MG63 (cell line): ENCODE measurements around the gene ADSL. TPM values are rescaled to one million over a fixed set of nuclear protein-coding genes. Genes with fewer than 3 reads are reported as not detected.

ENCODE experiments used
- DNase-seq: peaks from one replicate; pipeline ENCODE4 v3.0.0-alpha.2; 2020
- H3K27me3 ChIP-seq: fragments of 250-450 bp; sonication (Bioruptor Pico); 2 replicates; pipeline ENCODE4 v1.5.1; 2020; ENCODE audit warnings: mild to moderate bottlenecking, moderate library complexity
- H3K36me3 ChIP-seq: fragments of 250-450 bp; sonication (Bioruptor Pico); 2 replicates; pipeline ENCODE4 v1.5.1; 2020; ENCODE audit warnings: mild to moderate bottlenecking, moderate library complexity
- H3K4me3 ChIP-seq: fragments of 250-450 bp; sonication (Bioruptor Pico); 2 replicates; pipeline ENCODE4 v1.5.1; 2020; ENCODE audit warnings: mild to moderate bottlenecking, moderate library complexity
- H3K9me3 ChIP-seq: fragments of 250-450 bp; sonication (Bioruptor Pico); 2 replicates; pipeline ENCODE4 v1.5.1; 2020; ENCODE audit warnings: mild to moderate bottlenecking, moderate library complexity
- total RNA-seq: library from RNA; depleted of rRNA; stranded (reverse); fragments of >200 nt; shearing (Covaris generic); gene quantifications from 2 replicates; pipeline ENCODE4 v1.2.3, GENCODE V29; 2014; ENCODE audit warnings: low replicate concordance

Gene ADSL
- total RNA-seq, 1 experiment from 2014 or later, result 262 TPM

GRCh38 chr22:40323681-40324171 lies 22.6 kb upstream of the ADSL start:
- Histone ChIP-seq H3K36me3 (peaks cover 6% of the 10 kb centered on the region; the same call in 1 of the 2 replicates), H3K4me3 (no peak overlapping the region), H3K9me3 (no peaks in the 10 kb centered on the region), H3K27me3 (no peaks in the 10 kb centered on the region)
- DNase-seq, result no peak

DNA sequence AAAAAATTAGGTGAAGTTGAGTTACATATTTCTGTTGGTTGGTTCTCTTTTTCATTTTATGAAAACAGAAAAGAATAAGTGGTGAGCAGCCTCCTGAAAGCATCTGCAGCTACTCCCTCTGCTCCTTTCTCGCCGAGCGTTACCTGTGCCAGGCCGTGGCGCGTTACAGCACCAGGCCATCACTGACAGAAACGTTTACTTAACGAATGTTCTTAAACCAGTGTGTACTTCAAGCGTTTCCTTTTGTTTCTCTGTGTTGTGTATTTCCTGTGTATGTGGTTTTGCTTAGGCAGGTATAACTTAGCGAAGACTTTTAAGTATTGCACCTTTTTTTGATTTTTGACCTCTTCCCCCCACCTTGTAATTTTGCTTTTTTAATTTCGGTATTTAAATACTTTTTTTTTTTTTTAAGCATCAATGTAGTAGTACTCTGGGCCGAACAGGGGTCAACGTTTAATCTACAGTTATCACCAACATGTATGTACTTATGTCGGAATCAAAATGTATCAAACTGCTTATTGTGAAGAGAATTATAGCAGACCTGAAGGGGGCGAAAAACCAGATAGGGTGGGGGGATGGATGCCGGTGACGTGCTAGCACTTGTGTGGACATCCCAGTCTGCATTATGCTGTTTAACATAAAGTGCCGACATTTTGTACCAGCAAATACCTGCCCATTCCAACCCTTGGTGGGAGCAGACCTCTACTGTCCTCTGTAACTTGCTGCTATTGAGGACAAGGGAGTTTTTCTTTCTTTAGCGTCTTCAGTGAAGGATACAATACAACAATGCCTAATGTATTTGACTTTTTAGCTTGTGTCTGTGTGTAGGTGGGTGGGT lies 21.6 kb upstream of the ADSL start:
- no peak overlapping the region for H3K4me3 ChIP-seq
- DNase-seq, result no peak
- H3K27me3 ChIP-seq, result no peaks in the 10 kb centered on the region
- peaks cover 6% of the 10 kb centered on the region; the same call in 1 of the 2 replicates for H3K36me3 ChIP-seq
- no peaks in the 10 kb centered on the region for H3K9me3 ChIP-seq

GRCh38 chr22:40325315-40325714 lies 21.0 kb upstream of the ADSL start:
- no peak for DNase-seq
- H3K4me3 ChIP-seq, result no peak overlapping the region
- H3K36me3 ChIP-seq, result peaks cover 6% of the 10 kb centered on the region; the same call in 1 of the 2 replicates
- H3K9me3 ChIP-seq, result no peaks in the 10 kb centered on the region
- H3K27me3 ChIP-seq, result no peaks in the 10 kb centered on the region

DNA sequence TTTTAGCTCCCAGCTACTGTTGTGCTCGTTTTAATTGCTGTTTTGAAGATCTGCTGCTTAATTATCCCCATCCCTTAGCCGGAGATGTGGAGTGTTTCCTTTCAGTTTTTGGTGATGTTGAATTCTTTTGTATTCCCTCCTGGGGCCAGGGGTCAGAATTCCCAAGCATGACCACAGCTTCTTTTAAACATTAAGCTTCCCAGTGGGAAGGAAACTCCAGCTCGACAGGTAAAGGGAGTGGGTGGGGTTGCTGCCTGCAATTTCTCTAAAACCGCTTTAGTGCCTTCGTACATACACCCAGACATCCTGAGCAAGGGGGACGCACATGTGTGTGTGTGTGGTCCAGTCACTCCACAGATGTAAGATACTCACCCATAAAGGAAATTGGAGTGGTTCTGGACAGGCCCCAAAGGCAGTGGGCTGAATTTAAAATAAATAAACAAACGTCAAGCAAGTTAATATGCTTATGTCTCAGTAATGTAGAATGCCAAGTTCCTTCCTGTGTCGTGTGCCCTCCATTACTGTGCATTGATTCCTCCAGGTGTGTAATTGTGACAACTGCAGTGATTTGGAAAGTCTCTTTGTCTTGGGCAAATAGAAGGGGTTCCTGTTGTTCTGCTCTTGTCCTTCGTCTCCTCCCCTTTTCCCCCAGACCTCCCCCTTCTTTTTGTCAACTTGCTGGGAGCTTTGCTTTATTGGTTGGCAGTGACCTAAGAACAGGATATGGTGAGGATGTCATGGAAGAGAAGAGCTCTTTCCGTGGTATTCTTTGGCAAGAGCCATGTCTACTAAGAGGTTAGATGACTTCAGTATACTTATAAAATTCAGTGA lies 19.2 kb upstream of the ADSL start:
- peak; percentile 56 for DNase-seq
- no peak overlapping the region for H3K4me3 ChIP-seq
- no peaks in the 10 kb centered on the region for H3K27me3 ChIP-seq
- H3K36me3 ChIP-seq, result peaks cover 3% of the 10 kb centered on the region; the same call in 1 of the 2 replicates
- H3K9me3 ChIP-seq, result no peaks in the 10 kb centered on the region

- Histone ChIP-seq H3K27me3 (no peaks in the 10 kb centered on the region), H3K9me3 (no peaks in the 10 kb centered on the region), H3K36me3 (no peaks in the 10 kb centered on the region), H3K4me3 (no peak overlapping the region)
- no peak for DNase-seq
Observed at GRCh38 chr22:40328546-40329456, 17.5 kb upstream of the ADSL start.

GRCh38 chr22:40329466-40329865 lies 16.8 kb upstream of the ADSL start:
- no peaks in the 10 kb centered on the region for H3K9me3 ChIP-seq
- no peak for DNase-seq
- H3K36me3 ChIP-seq, result no peaks in the 10 kb centered on the region
- H3K27me3 ChIP-seq, result no peaks in the 10 kb centered on the region
- H3K4me3 ChIP-seq, result no peak overlapping the region

- DNase-seq, result no peak
- H3K27me3 ChIP-seq, result no peaks in the 10 kb centered on the region
Observed at GRCh38 chr22:40330086-40330485, 16.2 kb upstream of the ADSL start.

GRCh38 chr22:40330615-40331014 lies 15.7 kb upstream of the ADSL start:
- no peaks in the 10 kb centered on the region for H3K27me3 ChIP-seq
- no peak overlapping the region for H3K4me3 ChIP-seq
- no peaks in the 10 kb centered on the region for H3K36me3 ChIP-seq
- DNase-seq, result no peak
- no peaks in the 10 kb centered on the region for H3K9me3 ChIP-seq

More at GRCh38 chr22:40330086-40330485, 16.2 kb upstream of the ADSL start:
- Histone ChIP-seq H3K9me3 (no peaks in the 10 kb centered on the region), H3K36me3 (no peaks in the 10 kb centered on the region), H3K4me3 (no peak overlapping the region)

GRCh38 chr22:40331706-40332105 lies 14.6 kb upstream of the ADSL start:
- Histone ChIP-seq H3K36me3 (no peaks in the 10 kb centered on the region), H3K27me3 (no peaks in the 10 kb centered on the region), H3K4me3 (no peak overlapping the region), H3K9me3 (no peaks in the 10 kb centered on the region)
- DNase-seq, result no peak

DNA sequence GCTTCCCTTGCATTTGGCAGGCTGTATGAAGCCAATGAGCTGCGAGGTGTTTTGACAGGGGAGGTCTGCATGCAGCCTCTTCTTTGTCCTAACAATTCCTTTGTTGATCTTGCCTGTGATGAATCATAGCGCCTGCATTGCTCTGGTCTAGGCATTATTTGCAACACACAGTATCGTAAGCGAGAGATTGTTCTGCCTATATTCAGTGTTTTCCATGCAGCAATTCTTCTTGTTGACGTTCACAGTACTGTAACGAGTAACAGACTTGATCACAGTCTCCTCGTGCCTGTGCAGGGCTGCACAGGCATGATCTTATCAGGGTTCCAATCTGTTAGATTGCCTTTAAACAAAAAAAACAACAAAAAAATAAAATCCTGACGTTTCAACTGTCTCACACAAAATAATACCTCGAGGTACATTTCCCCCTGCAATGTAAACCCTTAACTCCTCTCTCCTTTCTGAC lies 13.9 kb upstream of the ADSL start:
- H3K27me3 ChIP-seq, result no peaks in the 10 kb centered on the region
- DNase-seq, result no peak
- no peaks in the 10 kb centered on the region for H3K36me3 ChIP-seq
- no peak overlapping the region for H3K4me3 ChIP-seq
- no peaks in the 10 kb centered on the region for H3K9me3 ChIP-seq

DNA sequence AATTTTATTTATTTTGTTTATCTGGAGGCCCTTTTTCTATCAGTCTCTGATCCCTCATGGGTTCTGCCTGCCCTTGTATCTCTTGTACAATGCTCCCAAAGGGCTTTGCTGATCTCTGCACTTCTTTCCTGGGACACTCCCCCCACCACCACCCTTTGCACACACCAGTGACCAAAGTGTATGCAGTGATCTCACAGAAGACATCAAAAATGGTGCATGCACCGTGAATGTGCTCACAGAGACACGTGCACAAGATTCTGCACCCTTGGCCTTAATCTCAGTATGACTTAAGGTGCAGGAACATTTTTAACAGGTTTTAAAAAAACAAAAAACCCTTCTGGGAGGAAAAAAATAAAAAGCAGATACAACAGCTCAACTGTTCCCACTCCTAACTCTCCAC lies 12.2 kb upstream of the ADSL start:
- Histone ChIP-seq H3K9me3 (no peaks in the 10 kb centered on the region), H3K36me3 (no peaks in the 10 kb centered on the region), H3K27me3 (no peaks in the 10 kb centered on the region), H3K4me3 (no peak overlapping the region)
- DNase-seq, result no peak

GRCh38 chr22:40334899-40335298 lies 11.4 kb upstream of the ADSL start:
- Histone ChIP-seq H3K36me3 (no peaks in the 10 kb centered on the region), H3K9me3 (no peaks in the 10 kb centered on the region), H3K4me3 (no peak overlapping the region), H3K27me3 (no peaks in the 10 kb centered on the region)
- DNase-seq, result no peak

DNA sequence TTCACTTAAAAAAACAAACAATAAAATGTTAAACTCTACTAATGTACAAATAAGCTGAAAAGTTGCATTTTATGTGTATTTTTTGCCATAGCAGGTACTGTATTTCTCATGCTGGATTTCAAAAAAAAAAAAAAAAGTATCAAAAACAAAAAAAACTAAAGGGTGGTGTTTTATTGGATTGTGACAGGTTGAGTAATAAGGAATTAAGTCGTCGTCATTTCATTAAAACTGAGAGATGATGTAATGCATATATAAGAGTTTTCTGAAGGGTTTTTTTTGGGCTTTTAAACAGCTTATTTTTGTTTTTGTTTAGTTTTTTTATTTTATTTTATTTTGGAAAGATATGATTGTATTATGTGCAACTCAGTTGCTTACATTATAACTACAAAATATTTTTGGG lies 10.9 kb upstream of the ADSL start:
- H3K27me3 ChIP-seq, result no peaks in the 10 kb centered on the region
- H3K36me3 ChIP-seq, result no peaks in the 10 kb centered on the region
- no peak overlapping the region for H3K4me3 ChIP-seq
- DNase-seq, result no peak
- no peaks in the 10 kb centered on the region for H3K9me3 ChIP-seq

GRCh38 chr22:40340044-40340443 lies 6.3 kb upstream of the ADSL start:
- H3K4me3 ChIP-seq, result no peak overlapping the region
- DNase-seq, result no peak
- H3K36me3 ChIP-seq, result no peaks in the 10 kb centered on the region; the same call in 1 of the 2 replicates
- H3K27me3 ChIP-seq, result no peaks in the 10 kb centered on the region
- H3K9me3 ChIP-seq, result no peaks in the 10 kb centered on the region

DNA sequence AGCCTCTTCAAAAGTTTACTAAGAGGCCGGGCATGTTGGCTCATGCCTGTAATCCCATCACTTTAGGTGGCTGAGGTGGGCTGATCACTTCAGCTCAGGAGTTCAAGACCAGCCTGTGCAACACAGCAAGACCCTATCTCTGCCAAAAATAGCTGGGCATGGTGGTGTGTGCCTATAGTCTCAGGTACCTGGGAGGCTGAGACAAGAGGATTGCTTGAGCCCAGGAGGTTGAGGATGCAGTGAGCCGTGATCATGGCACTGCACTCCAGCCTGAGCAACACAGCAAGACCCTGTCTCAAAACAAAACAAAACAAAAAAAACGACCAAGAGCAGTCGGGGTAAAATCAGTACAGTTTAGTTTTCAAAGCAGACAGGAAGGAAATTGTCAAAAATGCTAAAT lies 4.7 kb upstream of the ADSL start:
- H3K27me3 ChIP-seq, result no peaks in the 10 kb centered on the region
- H3K36me3 ChIP-seq, result no peaks in the 10 kb centered on the region; the same call in 1 of the 2 replicates
- DNase-seq, result no peak
- H3K4me3 ChIP-seq, result no peak overlapping the region
- no peaks in the 10 kb centered on the region for H3K9me3 ChIP-seq

DNA sequence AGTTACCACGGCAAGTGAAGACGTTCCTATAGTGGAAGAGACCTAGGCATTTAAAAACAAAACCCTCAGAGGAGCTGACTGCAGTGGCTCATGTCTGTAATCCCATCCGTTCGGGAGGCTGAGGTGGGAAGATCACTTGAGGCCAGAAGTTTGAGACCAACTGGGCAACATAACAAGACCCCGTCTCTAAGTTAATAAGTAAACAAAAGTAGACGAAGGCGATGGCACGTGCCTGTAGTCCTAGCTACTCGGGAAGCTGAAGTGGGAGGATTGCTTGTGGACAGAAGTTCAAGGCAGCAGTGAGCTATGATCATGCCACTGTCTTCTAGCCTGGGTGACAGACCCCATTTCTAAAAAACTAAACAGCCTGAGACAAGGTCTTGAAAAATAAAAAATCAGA lies 3.8 kb upstream of the ADSL start:
- no peak for DNase-seq
- Histone ChIP-seq H3K27me3 (no peaks in the 10 kb centered on the region), H3K4me3 (no peak overlapping the region)

More for the DNA sequence above, 3.8 kb upstream of the ADSL start:
- Histone ChIP-seq H3K9me3 (no peaks in the 10 kb centered on the region), H3K36me3 (peaks cover 6% of the 10 kb centered on the region)
